ENCODE data around the gene LIMS2.

- no peak for TF ChIP-seq CTCF (conservative IDR thresholded peaks at IDR 0.05; ENCODE audit: low read depth in 2 of 2)
- no peak for TF ChIP-seq POLR2AphosphoS5 (IDR thresholded peaks at IDR 0.05; ENCODE audit: low read depth)
- TF ChIP-seq, protein P1, sequence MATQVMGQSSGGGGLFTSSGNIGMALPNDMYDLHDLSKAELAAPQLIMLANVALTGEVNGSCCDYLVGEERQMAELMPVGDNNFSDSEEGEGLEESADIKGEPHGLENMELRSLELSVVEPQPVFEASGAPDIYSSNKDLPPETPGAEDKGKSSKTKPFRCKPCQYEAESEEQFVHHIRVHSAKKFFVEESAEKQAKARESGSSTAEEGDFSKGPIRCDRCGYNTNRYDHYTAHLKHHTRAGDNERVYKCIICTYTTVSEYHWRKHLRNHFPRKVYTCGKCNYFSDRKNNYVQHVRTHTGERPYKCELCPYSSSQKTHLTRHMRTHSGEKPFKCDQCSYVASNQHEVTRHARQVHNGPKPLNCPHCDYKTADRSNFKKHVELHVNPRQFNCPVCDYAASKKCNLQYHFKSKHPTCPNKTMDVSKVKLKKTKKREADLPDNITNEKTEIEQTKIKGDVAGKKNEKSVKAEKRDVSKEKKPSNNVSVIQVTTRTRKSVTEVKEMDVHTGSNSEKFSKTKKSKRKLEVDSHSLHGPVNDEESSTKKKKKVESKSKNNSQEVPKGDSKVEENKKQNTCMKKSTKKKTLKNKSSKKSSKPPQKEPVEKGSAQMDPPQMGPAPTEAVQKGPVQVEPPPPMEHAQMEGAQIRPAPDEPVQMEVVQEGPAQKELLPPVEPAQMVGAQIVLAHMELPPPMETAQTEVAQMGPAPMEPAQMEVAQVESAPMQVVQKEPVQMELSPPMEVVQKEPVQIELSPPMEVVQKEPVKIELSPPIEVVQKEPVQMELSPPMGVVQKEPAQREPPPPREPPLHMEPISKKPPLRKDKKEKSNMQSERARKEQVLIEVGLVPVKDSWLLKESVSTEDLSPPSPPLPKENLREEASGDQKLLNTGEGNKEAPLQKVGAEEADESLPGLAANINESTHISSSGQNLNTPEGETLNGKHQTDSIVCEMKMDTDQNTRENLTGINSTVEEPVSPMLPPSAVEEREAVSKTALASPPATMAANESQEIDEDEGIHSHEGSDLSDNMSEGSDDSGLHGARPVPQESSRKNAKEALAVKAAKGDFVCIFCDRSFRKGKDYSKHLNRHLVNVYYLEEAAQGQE (IDR thresholded peaks at IDR 0.05; ENCODE audit: unreplicated experiment): no peak
- no peak for TF ChIP-seq NANOG (IDR thresholded peaks at IDR 0.05; ENCODE audit: borderline replicate concordance)
- no peak for TF ChIP-seq JUNB (IDR thresholded peaks at IDR 0.05; ENCODE audit: unreplicated experiment)
- TF ChIP-seq EZH2 (IDR thresholded peaks at IDR 0.05; ENCODE audit: low read depth, unreplicated experiment): no peak
- no peak for TF ChIP-seq EZH2phosphoT487 (IDR thresholded peaks at IDR 0.05; ENCODE audit: unreplicated experiment)
- TF ChIP-seq ZNF331 (CRISPR knock-in tag; IDR thresholded peaks at IDR 0.05; ENCODE audit: low read depth): no peak
- no peak for TF ChIP-seq STAT1 (IDR thresholded peaks at IDR 0.05; ENCODE audit: unreplicated experiment)
- no peak for TF ChIP-seq ZNF114 (CRISPR knock-in tag; IDR thresholded peaks at IDR 0.05)
These were observed 60.6 kb downstream of the LIMS2 start for GRCh38 chr2:127614731-127615130.
